ENCODE results near the gene PSG5.
A peak's percentile ranks its signal among the peaks of the same experiment; 100 is the strongest.
"Not testable (repeated sequence)": the region's sequence is repeated elsewhere in the genome, so short reads cannot be mapped to it uniquely, and the experiment has no call there.

PSG5 gene

DNA sequence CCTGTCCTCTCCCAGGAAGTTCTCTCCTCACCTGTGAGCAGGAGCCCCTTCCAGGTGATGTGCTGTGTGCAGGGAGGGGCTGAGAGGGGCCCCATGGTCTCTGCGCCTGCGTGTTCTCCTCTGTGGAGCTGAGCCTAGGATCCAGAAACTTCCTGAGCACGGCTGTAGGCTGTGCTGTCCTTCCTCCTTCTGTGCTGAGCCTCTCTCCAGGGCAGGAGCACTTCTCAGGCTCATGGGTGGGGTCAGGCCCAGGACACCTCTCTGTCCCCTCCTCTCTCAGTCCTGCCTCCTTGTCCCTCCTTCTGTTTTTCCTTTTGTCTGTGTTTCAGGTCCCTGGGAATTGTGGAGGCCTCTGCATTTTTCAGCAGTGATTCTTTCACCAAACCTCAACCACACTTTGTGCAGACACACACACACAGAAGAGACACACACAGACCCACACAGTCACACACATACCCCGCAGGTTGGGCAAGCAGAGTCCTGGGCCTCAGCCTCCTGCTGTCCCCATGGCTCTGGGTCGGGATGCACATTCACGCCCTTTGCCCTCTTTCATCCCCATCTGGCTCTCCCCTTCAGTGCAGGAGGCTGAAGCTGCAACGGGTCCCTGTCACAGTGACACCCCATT is at the start of gene PSG5:
Gene PSG5, minus strand, starts transcription at position 226 of the 625 bp plus-strand sequence. Its CDS starts 131 bp downstream, at position 95.
- DNase-seq (ENCODE audit: low spot score); POLR2A ChIA-PET (ENCODE audit: low non-redundant PET): not testable (repeated sequence)
- peak within 1 kb of the TSS; percentile 47 for H3K27ac ChIP-seq
- CTCF ChIA-PET: interaction anchor here (0.6 kb wide), 1 partner anchor 115 kb away, joined by 3 read pairs; no protein-coding TSS in a partner anchor

DNA sequence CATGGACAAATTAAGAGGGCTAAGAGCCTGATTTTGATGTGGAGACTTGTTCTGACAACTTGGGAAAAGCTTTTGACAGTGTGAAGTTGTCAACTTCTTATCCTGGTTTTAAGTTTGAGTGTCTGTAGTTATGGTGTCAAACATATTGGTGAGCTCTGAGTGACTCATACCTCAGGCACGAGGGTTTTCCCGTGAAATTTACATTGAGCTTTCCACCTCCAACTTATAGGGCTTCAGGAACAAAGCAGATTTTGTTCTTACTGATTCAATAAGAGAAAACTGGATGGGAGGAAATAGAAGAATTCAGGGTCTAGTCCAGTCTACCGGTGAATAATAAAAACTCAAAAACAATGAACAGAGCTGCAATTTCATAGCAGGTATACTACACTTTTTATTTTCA is 49.4 kb upstream of the PSG5 start:
- DNase-seq (ENCODE audit: low spot score); H3K27ac ChIP-seq; POLR2A ChIA-PET (ENCODE audit: low non-redundant PET); CTCF ChIA-PET: not testable (repeated sequence)

DNA sequence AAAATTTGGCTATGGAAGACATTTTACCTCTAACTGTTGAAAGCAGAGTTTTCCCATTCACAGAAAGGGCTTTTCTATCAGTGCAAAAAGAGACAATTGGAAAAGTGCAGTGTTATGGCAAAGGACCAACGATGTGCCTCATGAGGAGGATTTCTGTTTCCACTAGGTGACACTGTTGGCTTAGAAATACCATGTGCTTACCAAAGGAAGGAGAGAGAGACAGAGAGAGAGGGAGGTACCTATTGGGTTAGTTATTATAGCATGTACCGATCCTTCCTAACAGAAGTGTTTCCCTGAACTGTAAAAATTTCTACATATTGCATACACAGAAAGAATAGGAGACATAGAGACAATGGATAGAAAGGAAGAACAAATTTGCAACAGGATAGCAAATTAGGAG is 43.0 kb upstream of the PSG5 start:
- TF ChIP-seq, protein P1, sequence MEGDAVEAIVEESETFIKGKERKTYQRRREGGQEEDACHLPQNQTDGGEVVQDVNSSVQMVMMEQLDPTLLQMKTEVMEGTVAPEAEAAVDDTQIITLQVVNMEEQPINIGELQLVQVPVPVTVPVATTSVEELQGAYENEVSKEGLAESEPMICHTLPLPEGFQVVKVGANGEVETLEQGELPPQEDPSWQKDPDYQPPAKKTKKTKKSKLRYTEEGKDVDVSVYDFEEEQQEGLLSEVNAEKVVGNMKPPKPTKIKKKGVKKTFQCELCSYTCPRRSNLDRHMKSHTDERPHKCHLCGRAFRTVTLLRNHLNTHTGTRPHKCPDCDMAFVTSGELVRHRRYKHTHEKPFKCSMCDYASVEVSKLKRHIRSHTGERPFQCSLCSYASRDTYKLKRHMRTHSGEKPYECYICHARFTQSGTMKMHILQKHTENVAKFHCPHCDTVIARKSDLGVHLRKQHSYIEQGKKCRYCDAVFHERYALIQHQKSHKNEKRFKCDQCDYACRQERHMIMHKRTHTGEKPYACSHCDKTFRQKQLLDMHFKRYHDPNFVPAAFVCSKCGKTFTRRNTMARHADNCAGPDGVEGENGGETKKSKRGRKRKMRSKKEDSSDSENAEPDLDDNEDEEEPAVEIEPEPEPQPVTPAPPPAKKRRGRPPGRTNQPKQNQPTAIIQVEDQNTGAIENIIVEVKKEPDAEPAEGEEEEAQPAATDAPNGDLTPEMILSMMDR (conservative IDR thresholded peaks at IDR 0.05; ENCODE audit: low read depth): no peak
- CTCF ChIA-PET: no interaction called here
- H3K27ac ChIP-seq: no peak overlapping the region
- POLR2A ChIA-PET (ENCODE audit: low non-redundant PET): no interaction called here
- DNase-seq (ENCODE audit: low spot score): no peak

DNA sequence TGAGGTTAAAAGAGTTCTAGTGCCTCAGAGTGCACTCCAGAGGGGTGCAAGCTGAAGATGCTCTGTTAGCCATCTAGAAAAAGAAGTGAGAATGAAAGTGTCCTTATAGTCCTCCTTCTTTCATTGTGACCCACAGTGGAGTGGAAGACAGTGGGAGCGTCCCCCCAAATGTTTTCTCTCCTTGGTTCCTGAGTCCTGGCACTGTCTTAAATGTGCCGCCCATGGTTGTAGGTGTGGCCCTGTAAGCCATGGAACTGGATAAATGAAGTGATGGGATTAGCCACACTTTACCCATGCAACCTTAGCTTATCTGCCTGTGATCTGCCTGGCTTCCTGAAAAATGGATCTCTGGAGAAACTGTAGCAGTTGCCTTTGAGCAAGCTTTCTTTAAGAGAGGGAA is 42.4 kb upstream of the PSG5 start:
- POLR2A ChIA-PET (ENCODE audit: low non-redundant PET); H3K27ac ChIP-seq; DNase-seq (ENCODE audit: low spot score); CTCF ChIA-PET: not testable (repeated sequence)

DNA sequence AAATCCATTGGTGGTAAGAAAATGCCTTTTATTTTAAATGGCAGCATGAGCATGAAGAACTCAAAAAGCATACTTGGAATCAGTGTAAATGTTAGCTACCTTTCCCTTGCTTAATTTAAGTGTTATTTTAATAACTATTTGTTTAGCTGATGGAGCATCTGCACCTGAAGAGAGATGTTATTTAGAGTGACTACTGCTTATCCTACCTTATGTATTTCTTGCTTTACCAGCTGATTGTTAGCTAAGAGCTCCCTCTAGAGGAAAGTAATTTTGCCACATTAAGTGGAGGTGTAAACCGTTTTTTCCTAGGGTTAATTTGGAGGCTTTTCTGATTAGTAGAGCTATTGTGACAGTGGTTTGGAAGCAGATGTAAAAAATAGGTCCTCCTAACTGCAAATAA is 40.6 kb upstream of the PSG5 start:
- DNase-seq (ENCODE audit: low spot score); H3K27ac ChIP-seq; CTCF ChIA-PET; POLR2A ChIA-PET (ENCODE audit: low non-redundant PET): not testable (repeated sequence)

DNA sequence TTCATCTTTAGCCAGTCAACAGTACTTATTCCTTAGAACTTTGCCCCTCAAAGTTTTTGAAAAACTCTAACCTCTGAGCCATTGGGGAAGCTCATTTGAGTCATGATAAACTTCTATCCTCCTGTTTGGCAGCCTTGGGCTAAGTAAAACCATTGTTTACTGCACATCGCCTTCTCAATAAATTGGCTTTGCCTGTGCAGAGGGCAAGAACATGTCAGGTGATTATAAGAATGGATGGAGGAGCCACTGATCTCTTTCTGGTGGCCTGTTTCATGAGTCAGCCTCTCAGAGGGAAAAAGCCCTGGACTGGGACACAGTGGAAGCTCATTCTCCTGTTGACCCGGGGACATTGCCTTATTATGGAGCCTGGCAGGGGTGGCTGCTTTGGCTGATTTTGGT is 38.5 kb upstream of the PSG5 start:
- ChIA-PET CTCF (no interaction called here), POLR2A (ENCODE audit: low non-redundant PET) (no interaction called here)
- TF ChIP-seq, protein P1 (conservative IDR thresholded peaks at IDR 0.05; ENCODE audit: low read depth): no peak
- DNase-seq (ENCODE audit: low spot score): no peak
- no peak overlapping the region for H3K27ac ChIP-seq

DNA sequence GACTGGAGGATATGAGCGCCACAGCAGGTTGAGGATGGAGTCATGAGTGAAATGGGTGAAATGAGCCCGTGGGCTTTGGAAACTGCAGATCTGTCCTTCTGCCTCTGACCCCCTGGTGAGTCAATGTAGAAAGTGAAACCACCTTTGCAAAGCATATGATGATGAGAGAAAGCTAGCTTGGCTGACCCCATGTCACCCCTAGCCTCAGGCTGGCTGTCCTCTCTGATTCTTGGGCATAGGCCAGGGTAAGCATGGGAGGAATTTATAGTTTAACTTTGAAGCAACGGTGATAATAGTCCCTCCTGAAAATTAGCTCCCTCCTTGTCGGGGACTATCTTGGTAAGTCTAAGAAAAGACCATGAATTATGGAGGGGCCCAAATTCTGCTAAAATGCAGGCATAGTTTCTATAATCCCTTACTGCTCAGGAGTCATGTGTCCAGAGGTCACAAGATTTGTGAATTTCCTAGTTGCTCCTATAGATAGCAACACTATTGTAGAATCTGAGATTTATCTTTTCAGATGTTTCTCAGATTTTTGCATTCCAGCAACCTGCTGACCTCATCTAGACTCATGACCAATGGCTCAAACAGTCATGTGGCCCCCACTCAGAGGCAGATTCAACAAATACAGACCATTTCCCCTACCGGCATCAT is 38.0 kb upstream of the PSG5 start:
- H3K27ac ChIP-seq; CTCF ChIA-PET; POLR2A ChIA-PET (ENCODE audit: low non-redundant PET); DNase-seq (ENCODE audit: low spot score): not testable (repeated sequence)

DNA sequence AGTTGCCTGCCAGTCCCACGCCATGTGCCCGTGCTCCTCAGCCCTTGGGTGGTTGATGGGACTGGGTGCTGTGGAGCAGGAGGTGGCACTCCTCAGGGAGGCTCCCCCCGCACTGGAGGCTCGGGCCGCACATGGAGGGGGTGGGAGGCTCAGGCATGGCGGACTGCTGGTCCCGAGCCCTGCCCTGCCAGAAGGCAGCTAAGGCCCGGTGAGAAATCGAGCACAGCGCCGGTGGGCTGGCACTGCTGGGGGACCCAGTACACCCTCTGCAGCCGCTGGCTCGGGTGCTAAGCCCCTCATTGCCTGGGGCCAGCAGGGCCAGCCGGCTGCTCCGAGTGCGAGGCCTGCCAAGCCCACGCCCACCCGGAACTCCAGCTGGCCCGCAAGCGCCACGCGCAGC is 35.6 kb upstream of the PSG5 start:
- POLR2A ChIA-PET (ENCODE audit: low non-redundant PET); CTCF ChIA-PET; DNase-seq (ENCODE audit: low spot score); H3K27ac ChIP-seq: not testable (repeated sequence)

DNA sequence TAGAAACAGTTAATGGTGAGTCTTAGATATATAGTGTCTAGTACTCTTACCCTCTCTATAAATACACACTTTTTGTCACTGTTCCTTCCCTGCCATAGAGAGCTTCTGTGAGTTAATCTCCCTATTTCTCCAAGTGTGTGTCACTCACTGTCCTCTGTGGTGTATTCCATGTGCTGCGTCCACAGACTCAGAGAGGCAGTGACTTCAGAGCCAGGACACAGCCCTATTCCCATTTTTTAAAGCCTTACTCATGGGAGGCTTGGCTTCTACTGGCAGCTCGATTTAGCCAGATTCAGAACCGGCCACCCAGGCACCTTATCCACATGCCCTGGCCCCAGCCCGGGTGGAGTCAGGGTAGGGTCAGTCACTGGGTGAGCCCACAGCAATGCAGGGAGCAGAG is 32.8 kb upstream of the PSG5 start:
- DNase-seq (ENCODE audit: low spot score); POLR2A ChIA-PET (ENCODE audit: low non-redundant PET); CTCF ChIA-PET: not testable (repeated sequence)

DNA sequence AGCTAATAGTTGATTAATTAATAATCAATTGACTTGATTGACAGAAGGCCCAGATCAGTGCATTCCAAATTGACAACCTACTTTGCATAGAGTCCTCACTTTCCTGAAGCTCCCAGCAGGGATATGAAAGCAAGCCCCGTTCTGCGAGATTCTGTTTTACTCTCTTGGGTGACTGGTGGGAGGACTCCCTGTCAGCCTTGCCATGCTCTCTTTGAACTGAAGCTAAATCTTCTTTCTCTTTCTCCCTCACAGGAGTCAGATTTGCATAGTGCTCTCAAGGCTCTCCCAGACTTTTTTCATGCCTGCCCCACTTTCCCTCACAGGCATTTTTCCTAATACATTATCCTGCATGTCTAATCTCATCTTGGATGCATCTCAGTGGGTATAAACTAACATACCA is 29.5 kb upstream of the PSG5 start:
- DNase-seq (ENCODE audit: low spot score); POLR2A ChIA-PET (ENCODE audit: low non-redundant PET); H3K27ac ChIP-seq: not testable (repeated sequence)
- CTCF ChIA-PET: interaction anchor here (0.5 to 1.2 kb wide), 3 partner anchors 9 to 183 kb away, joined by 3 to 7 read pairs (median 5); no protein-coding TSS in a partner anchor

More for the DNA sequence above, 32.8 kb upstream of the PSG5 start:
- not testable (repeated sequence) for H3K27ac ChIP-seq

DNA sequence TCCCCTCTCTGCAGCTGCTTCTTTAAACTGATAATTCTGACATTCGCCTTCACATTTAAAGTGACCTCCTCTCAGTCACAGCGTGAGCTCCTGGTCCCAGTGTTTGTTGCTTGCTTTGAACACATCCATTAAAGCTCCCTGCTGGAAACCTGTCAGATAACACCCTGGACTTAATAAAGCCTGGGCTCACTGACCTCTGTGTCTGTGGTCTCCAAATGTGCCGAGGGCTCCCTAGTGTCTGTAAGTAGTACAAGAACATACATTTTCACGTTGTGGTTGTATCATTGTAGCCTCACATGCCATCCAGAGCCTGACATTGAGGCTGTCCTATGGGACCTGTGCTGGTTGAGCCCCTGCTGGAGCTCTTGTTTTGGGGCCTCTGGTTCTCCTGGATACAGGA is 21.7 kb upstream of the PSG5 start:
- CTCF ChIA-PET: no interaction called here
- POLR2A ChIA-PET (ENCODE audit: low non-redundant PET): no interaction called here

More for the DNA sequence above, 21.7 kb upstream of the PSG5 start:
- TF ChIP-seq, protein P1 (conservative IDR thresholded peaks at IDR 0.05; ENCODE audit: low read depth): no peak
- H3K27ac ChIP-seq: no peak overlapping the region
- DNase-seq (ENCODE audit: low spot score): no peak

Data from RWPE1 (cell line).